Measurements from ENCODE around the gene PREX1. TPM values are rescaled to one million over a fixed set of nuclear protein-coding genes. Genes with fewer than 3 reads are reported as not detected.

PREX1 gene
- total and polyA plus RNA-seq, 2 experiments from 2014 or later, result 2.4 to 10.3 TPM

GRCh38 chr20:48606841-48607543 lies 220.8 kb downstream of the PREX1 start:
- no peak overlapping the region for H3K4me3 Mint-ChIP-seq
- Histone ChIP-seq H3K9me2 (ENCODE audit: insufficient read depth) (no peaks in the 10 kb centered on the region), H3K79me2 (replicated peaks; ENCODE audit: insufficient read depth) (no peaks in the 10 kb centered on the region), H4K20me1 (replicated peaks; ENCODE audit: insufficient read depth) (no peaks in the 10 kb centered on the region), H2AFZ (no peak overlapping the region), H3K4me3 (no peak overlapping the region), H3F3A (replicated peaks; ENCODE audit: low read depth) (no peaks in the 10 kb centered on the region), H3K4me1 (ENCODE audit: insufficient read depth) (no peaks in the 10 kb centered on the region; the same call in 1 of the 2 replicates), H3K27ac (ENCODE audit: low read depth) (no peak overlapping the region), H3K27me3 (ENCODE audit: insufficient read depth) (no peaks in the 10 kb centered on the region), H3K36me3 (ENCODE audit: insufficient read depth) (no peaks in the 10 kb centered on the region), H3K4me2 (no peak overlapping the region)
- no peaks in the 10 kb centered on the region; the same call in 2 of the 3 replicates for H3K36me3 Mint-ChIP-seq (ENCODE audit: low read depth)
- H3K9me3 Mint-ChIP-seq, result no peaks in the 10 kb centered on the region
- TF ChIP-seq CTCF (conservative IDR thresholded peaks at IDR 0.05; ENCODE audit: low read depth in 2 of 2), result no peak
- no peak for TF ChIP-seq ZNF331 (CRISPR knock-in tag; IDR thresholded peaks at IDR 0.05; ENCODE audit: low read depth)
- no peak overlapping the region for H3K27ac Mint-ChIP-seq
- DNase-seq (ENCODE audit: low spot score) (no peak), ATAC-seq (no peak)
- H3K27me3 Mint-ChIP-seq (ENCODE audit: insufficient read depth, low read depth, poor library complexity), result no peaks in the 10 kb centered on the region
- H3K4me1 Mint-ChIP-seq, result peaks cover 23% of the 10 kb centered on the region

DNA sequence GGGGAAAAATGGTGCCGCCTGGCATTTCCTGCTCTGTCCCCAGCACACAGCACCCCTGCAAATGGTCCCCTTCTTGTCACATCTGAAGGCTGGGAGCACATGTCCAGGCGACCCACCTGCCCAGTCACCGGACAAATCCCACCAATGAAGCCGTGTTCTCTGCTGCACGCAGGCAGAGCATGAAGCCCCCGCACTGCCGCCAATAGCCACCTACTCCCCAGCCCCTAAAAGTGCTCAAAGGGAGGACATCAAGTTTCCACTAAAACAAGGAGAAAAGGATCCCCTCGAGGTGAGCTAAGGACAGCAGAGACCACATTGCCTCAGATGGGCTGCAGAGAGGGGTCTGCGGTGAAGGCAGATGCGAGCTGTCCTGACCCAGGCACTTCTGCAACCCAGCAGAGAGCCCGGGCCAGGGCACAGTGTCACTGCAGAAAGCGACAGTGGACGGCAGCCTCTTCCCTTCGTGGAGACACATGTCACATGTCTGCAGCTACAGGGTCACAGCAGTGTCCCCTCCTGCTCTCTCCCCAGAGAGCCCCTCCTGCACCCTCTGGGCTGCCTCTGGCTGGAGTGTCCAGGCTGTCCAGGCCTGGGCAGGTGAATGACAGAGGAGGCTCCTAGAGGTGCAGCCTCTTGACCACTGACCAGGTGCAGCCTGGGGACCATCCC lies 221.5 kb downstream of the PREX1 start:
- H3K27ac Mint-ChIP-seq, result no peak overlapping the region
- H3K27me3 Mint-ChIP-seq (ENCODE audit: insufficient read depth, low read depth, poor library complexity), result no peaks in the 10 kb centered on the region
- no peak overlapping the region for H2AFZ ChIP-seq
- H3K27ac ChIP-seq (ENCODE audit: low read depth), result no peak overlapping the region
- no peaks in the 10 kb centered on the region; the same call in 1 of the 2 replicates for H3K4me1 ChIP-seq (ENCODE audit: insufficient read depth)
- H3K4me1 Mint-ChIP-seq, result peaks cover 23% of the 10 kb centered on the region
- TF ChIP-seq NANOG (IDR thresholded peaks at IDR 0.05; ENCODE audit: borderline replicate concordance), result no peak
- no peaks in the 10 kb centered on the region for H3K27me3 ChIP-seq (ENCODE audit: insufficient read depth)
- no peaks in the 10 kb centered on the region for H3K9me3 Mint-ChIP-seq
- H3K4me3 Mint-ChIP-seq, result no peak overlapping the region
- no peaks in the 10 kb centered on the region for H3K36me3 ChIP-seq (ENCODE audit: insufficient read depth)
- no peaks in the 10 kb centered on the region for H3K79me2 ChIP-seq (replicated peaks; ENCODE audit: insufficient read depth)
- no peak overlapping the region for H3K4me2 ChIP-seq
- no peaks in the 10 kb centered on the region for H4K20me1 ChIP-seq (replicated peaks; ENCODE audit: insufficient read depth)
- no peak overlapping the region for H3K4me3 ChIP-seq
- no peaks in the 10 kb centered on the region for H3K9me2 ChIP-seq (ENCODE audit: insufficient read depth)
- no peak for DNase-seq (ENCODE audit: low spot score)
- H3F3A ChIP-seq (replicated peaks; ENCODE audit: low read depth), result no peaks in the 10 kb centered on the region
- ATAC-seq, result no peak
- no peaks in the 10 kb centered on the region; the same call in 2 of the 3 replicates for H3K36me3 Mint-ChIP-seq (ENCODE audit: low read depth)

DNA sequence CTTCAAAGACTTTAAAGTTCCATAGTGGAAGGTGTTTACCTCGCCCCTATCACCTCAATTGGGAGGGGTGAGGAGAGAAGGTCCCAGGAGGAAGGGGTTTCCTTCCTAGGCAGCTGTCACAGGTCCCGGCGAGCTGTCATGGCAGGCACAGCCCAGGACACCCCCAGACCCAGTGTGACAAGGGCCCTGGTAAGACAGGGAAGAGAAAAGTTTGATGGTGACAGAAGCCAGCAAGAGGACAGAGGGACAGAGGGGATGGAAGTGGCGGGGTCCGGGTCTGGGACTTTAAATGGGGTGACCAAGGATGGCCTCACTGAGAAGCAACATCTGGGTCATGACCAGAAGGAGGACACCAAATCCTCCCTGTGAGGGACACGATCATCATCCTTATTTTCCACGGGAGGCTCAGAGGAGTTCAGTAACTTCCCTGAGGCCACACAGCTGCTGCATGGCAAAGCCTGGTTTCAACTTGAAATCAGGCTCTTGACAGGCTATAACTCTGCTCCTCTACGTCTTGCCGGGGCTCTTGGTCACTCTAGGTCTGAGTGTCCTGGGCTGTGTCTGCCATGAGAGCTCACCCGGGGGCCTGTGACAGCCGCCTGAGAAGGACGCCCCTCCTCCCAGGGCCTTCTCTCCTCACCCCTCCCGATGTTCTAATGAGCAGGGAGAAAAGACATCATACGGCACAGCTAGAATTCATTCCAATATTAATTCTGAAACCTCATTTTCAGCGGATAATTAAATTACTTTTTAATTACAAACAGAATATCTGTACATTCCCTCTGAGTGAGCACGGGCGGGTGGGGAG lies 222.2 kb downstream of the PREX1 start:
- Histone ChIP-seq H3K79me2 (replicated peaks; ENCODE audit: insufficient read depth) (no peaks in the 10 kb centered on the region), H3K36me3 (ENCODE audit: insufficient read depth) (no peaks in the 10 kb centered on the region), H2AFZ (no peak overlapping the region), H3F3A (replicated peaks; ENCODE audit: low read depth) (no peaks in the 10 kb centered on the region), H3K27me3 (ENCODE audit: insufficient read depth) (no peaks in the 10 kb centered on the region), H3K4me3 (no peak overlapping the region), H4K20me1 (replicated peaks; ENCODE audit: insufficient read depth) (no peaks in the 10 kb centered on the region), H3K4me2 (no peak overlapping the region), H3K27ac (ENCODE audit: low read depth) (no peak overlapping the region), H3K9me2 (ENCODE audit: insufficient read depth) (no peaks in the 10 kb centered on the region), H3K4me1 (ENCODE audit: insufficient read depth) (no peaks in the 10 kb centered on the region; the same call in 1 of the 2 replicates)
- no peaks in the 10 kb centered on the region for H3K9me3 Mint-ChIP-seq
- H3K36me3 Mint-ChIP-seq (ENCODE audit: low read depth), result no peaks in the 10 kb centered on the region
- ATAC-seq (no peak), DNase-seq (ENCODE audit: low spot score) (no peak)
- no peak overlapping the region for H3K4me3 Mint-ChIP-seq
- H3K27ac Mint-ChIP-seq, result no peak overlapping the region
- TF ChIP-seq EZH2phosphoT487 (IDR thresholded peaks at IDR 0.05; ENCODE audit: unreplicated experiment) (no peak), CTCF (conservative IDR thresholded peaks at IDR 0.05; ENCODE audit: low read depth in 2 of 2) (no peak), NANOG (IDR thresholded peaks at IDR 0.05; ENCODE audit: borderline replicate concordance) (no peak)
- H3K4me1 Mint-ChIP-seq, result peaks cover 20% of the 10 kb centered on the region
- no peaks in the 10 kb centered on the region for H3K27me3 Mint-ChIP-seq (ENCODE audit: insufficient read depth, low read depth, poor library complexity)
